ENCODE results near the gene CES2. TPM values are rescaled to one million over a fixed set of nuclear protein-coding genes. Genes with fewer than 3 reads are reported as not detected.

Gene CES2
- total and polyA plus RNA-seq, 2 of the 8 experiments (the other 6 are each of a cell fraction or from before 2014, with no cell fraction given), result 8.6 to 14.7 TPM

GRCh38 chr16:66943426-66944053 lies 8.2 kb downstream of the CES2 start:
- no peak overlapping the region for H2AK5ac ChIP-seq (ENCODE audit: low read depth, low read length)
- H2BK20ac ChIP-seq (ENCODE audit: low read length), result no peak overlapping the region
- peaks cover 2% of the 10 kb centered on the region; the same call in 1 of the 2 replicates for H3K23me2 ChIP-seq (ENCODE audit: low read depth, low read length)
- H3K23ac ChIP-seq (ENCODE audit: insufficient read length), result no peak overlapping the region
- no peak overlapping the region for H3K9ac ChIP-seq (replicated peaks in 1 of 4; ENCODE audit: extremely low read depth in 1 of 4, low read depth in 3 of 4, low read length in 3 of 4)
- H3K14ac ChIP-seq (ENCODE audit: insufficient read length), result no peak overlapping the region
- H4K20me1 ChIP-seq (replicated peaks in 1 of 2; ENCODE audit: control insufficient read depth in 1 of 2, insufficient read depth in 2 of 2, low read length in 2 of 2), result peaks cover 0 to 3% of the 10 kb centered on the region in 2 experiments
- H2BK120ac ChIP-seq (replicated peaks; ENCODE audit: low read depth, low read length), result no peak overlapping the region
- H2AFZ ChIP-seq (ENCODE audit: low read length), result no peak overlapping the region
- H3K79me2 ChIP-seq (ENCODE audit: control insufficient read depth in 1 of 2, insufficient read depth in 2 of 2, low read length in 2 of 2), result no peaks in the 10 kb centered on the region
- H4K8ac ChIP-seq (ENCODE audit: extremely low read depth, insufficient read depth, low read length), result peak overlapping the region; percentile 57
- H3K56ac ChIP-seq (replicated peaks; ENCODE audit: insufficient read length, low read depth, low read length), result no peak overlapping the region
- H3K4me2 ChIP-seq (ENCODE audit: insufficient read depth in 1 of 2, low read depth in 2 of 2, low read length in 2 of 2), result no peak overlapping the region
- no peak overlapping the region for H2BK15ac ChIP-seq (ENCODE audit: low read length)
- H3K4me3 ChIP-seq (ENCODE audit: extremely low read depth in 1 of 4, insufficient read depth in 2 of 4, low read depth in 3 of 4, low read length in 4 of 4), result no peak overlapping the region
- H2BK12ac ChIP-seq (ENCODE audit: low read depth, low read length), result no peak overlapping the region
- TF ChIP-seq SAP30 (IDR thresholded peaks at IDR 0.05; ENCODE audit: insufficient read depth, insufficient replicate concordance, low read length), result no peak
- TF ChIP-seq HDAC6 (IDR thresholded peaks at IDR 0.05; ENCODE audit: low read depth, low read length), result no peak
- no peak for TF ChIP-seq SP2 (IDR thresholded peaks at IDR 0.05; ENCODE audit: low read length)
- no peak for TF ChIP-seq KDM1A (IDR thresholded peaks at IDR 0.05; ENCODE audit: borderline replicate concordance, low read length)
- no peak for TF ChIP-seq RFX5 (IDR thresholded peaks at IDR 0.05; ENCODE audit: borderline replicate concordance, low read depth, low read length)
- no peak for TF ChIP-seq TAF1 (IDR thresholded peaks at IDR 0.05; ENCODE audit: low read depth, low read length)
- TF ChIP-seq NANOG (IDR thresholded peaks at IDR 0.05; ENCODE audit: insufficient read depth, low read depth, low read length, poor library complexity, severe bottlenecking), result no peak
- FAIRE-seq (no peak), DNase-seq (ENCODE audit: low read depth in 1 of 2, low spot score in 2 of 2) (no peak)
- ChIA-PET POLR2A (ENCODE audit: partially characterized antibody) (interaction anchor here (0.9 to 1.9 kb wide), 5 partner anchors 15 to 255 kb away, joined by 3 to 6 read pairs (median 3); partner anchors contain the start of gene CDH16), CTCF (ENCODE audit: partially characterized antibody) (interaction anchor here (0.5 to 4.7 kb wide), 17 partner anchors 9 to 1215 kb away, joined by 3 to 18 read pairs (median 3); partner anchors contain the start of gene CES3)
- H3K79me1 ChIP-seq (ENCODE audit: low read depth, low read length), result no peaks in the 10 kb centered on the region
- H3K27me3 ChIP-seq (replicated peaks in 1 of 4; ENCODE audit: control insufficient read depth in 3 of 4, extremely low read depth in 1 of 4, insufficient read depth in 3 of 4, low read length in 3 of 4), result peaks cover 6 to 14% (median 13%) of the 10 kb centered on the region in 4 experiments
- no peak overlapping the region for H4K91ac ChIP-seq (replicated peaks; ENCODE audit: insufficient read length, low read length)
- H3K4ac ChIP-seq (replicated peaks; ENCODE audit: insufficient read length, low read depth, low read length), result no peak overlapping the region
- WGBS, 2 experiments (ENCODE audit: extremely low coverage in 1 of 2, insufficient coverage in 1 of 2, insufficient read length in 1 of 2, insufficient replicate concordance in 2 of 2, low coverage in 1 of 2, low lambda C conversion rate in 2 of 2, missing lambda C conversion rate in 1 of 2), result 82% methylated on average over 15 of the region's 15 CpGs; no CpG with 5 or more reads in 1 of the 2 experiments
- peaks cover 5 to 18% (median 15%) of the 10 kb centered on the region in 4 experiments; a peak in 7 of 8 replicates for H3K36me3 ChIP-seq (ENCODE audit: control insufficient read depth in 2 of 4, insufficient read depth in 4 of 4, low read length in 3 of 4)
- no peaks in the 10 kb centered on the region for H3K9me3 ChIP-seq (ENCODE audit: insufficient read depth in 2 of 2, low read depth in 1 of 2, low read length in 1 of 2)
- H3K4me1 ChIP-seq (replicated peaks in 1 of 4; ENCODE audit: control insufficient read depth in 3 of 4, insufficient read depth in 4 of 4, low read length in 3 of 4), result peaks cover 0 to 5% (median 1%) of the 10 kb centered on the region in 4 experiments; a peak in 2 of 7 replicates
- no peak overlapping the region for H2BK5ac ChIP-seq (ENCODE audit: low read depth, low read length)
- H3K27ac ChIP-seq (ENCODE audit: low read depth, low read length), result no peak overlapping the region
- no peak overlapping the region for H4K5ac ChIP-seq (ENCODE audit: insufficient read length, low read depth, low read length)
- no peak overlapping the region for H3K18ac ChIP-seq (ENCODE audit: extremely low read depth, low read length)

All from H1 (cell line).